K562 (cell line): ENCODE data around the gene LEO1. TPM values are rescaled to one million over a fixed set of nuclear protein-coding genes. Genes with fewer than 3 reads are reported as not detected.

ENCODE experiments used
- CCNT2 ChIP-seq: IDR thresholded peaks from 2 replicates; pipeline ENCODE4 v1.6.1; 2011; ENCODE audit warnings: borderline replicate concordance, low read depth, mild to moderate bottlenecking, moderate library complexity, mixed read lengths, low read length; ENCODE audit not compliant: insufficient read length; ENCODE audit errors: extremely low read depth
- HMBOX1 ChIP-seq: sonication (generic); IDR thresholded peaks from 2 replicates; pipeline ENCODE4 v1.6.1; 2016
- IFI16 ChIP-seq: fragments of 250-450 bp; sonication (Bioruptor Pico); IDR thresholded peaks from 2 replicates; pipeline ENCODE4 v2.1.2; 2022; ENCODE audit warnings: mild to moderate bottlenecking, inconsistent platforms
- JUND ChIP-seq, 2 experiments: IDR thresholded peaks; 2 replicates in 1 of 2; 3 replicates in 1 of 2; pipeline ENCODE4 v1.6.1; 2011; ENCODE audit warnings: borderline replicate concordance in 2 of 2, low read depth in 2 of 2, low read length in 2 of 2, improper control_type of control experiment in 1 of 2, missing biosample characterization in 1 of 2, missing genetic modification characterization in 1 of 2, missing genetic modification reagents in 1 of 2
- KAT7 ChIP-seq: sonication (generic); formaldehyde crosslinking; IDR thresholded peaks from 2 replicates; pipeline ENCODE4 v1.8.0; 2022; ENCODE audit warnings: missing genetic modification reagents, mild to moderate bottlenecking, borderline replicate concordance
- KLF6 ChIP-seq: fragments of 250-450 bp; sonication (Bioruptor Pico); IDR thresholded peaks from 2 replicates; pipeline ENCODE4 v1.4.0; 2020; ENCODE audit warnings: mild to moderate bottlenecking, moderate library complexity, borderline replicate concordance
- MCM5 ChIP-seq: fragments of 450-650 bp; IDR thresholded peaks from 2 replicates; pipeline ENCODE4 v1.6.1; 2016; ENCODE audit warnings: low read depth
- POLR2A ChIP-seq: fragments of 450-650 bp; conservative IDR thresholded peaks from 2 replicates; pipeline ENCODE4 v1.6.1; 2016
- PREB ChIP-seq: sonication (generic); formaldehyde crosslinking; IDR thresholded peaks from 2 replicates; pipeline ENCODE4 v1.8.1; 2023; ENCODE audit warnings: mild to moderate bottlenecking, missing genetic modification reagents
- PRPF4 ChIP-seq: fragments of 200-400 bp; formaldehyde crosslinking; IDR thresholded peaks from one replicate; pipeline ENCODE4 v1.6.1; 2017; ENCODE audit warnings: low read length, low read depth, mild to moderate bottlenecking; ENCODE audit not compliant: insufficient read depth, poor library complexity, severe bottlenecking
- ZBED1 ChIP-seq: IDR thresholded peaks from 2 replicates; pipeline ENCODE4 v1.6.1; 2014
- ZNF318 ChIP-seq, 2 experiments: fragments of 450-650 bp; IDR thresholded peaks; 2 replicates each; pipeline ENCODE4 v1.6.1; 2016; ENCODE audit warnings: mild to moderate bottlenecking in 2 of 2, borderline replicate concordance in 1 of 2, low read depth in 1 of 2, moderate library complexity in 1 of 2
- polyA plus RNA-seq, 8 experiments: library from polyadenylated mRNA; depleted of rRNA in 4 of 8; stranded (reverse) in 5 of 8; unstranded in 3 of 8; fragments of >200 nt; fragmentation: Nextera tagmentation in 2 of 8; fragmentation: Illumina TruSeq in 1 of 8; extraction: Ambion mirVana in 2 of 8; extraction: Trizol in 1 of 8; gene quantifications; 2 replicates each; pipeline versions ENCODE4 v1.2.1 to v1.2.3, GENCODE V29; 2011 to 2014; ENCODE audit warnings: inconsistent platforms in 1 of 8, missing spikeins in 1 of 8
- total RNA-seq, 7 experiments: library from RNA; depleted of rRNA in 6 of 7; stranded (reverse); fragments of >200 nt in 6 of 7; fragmentation: Illumina TruSeq in 2 of 7; extraction: Trizol in 2 of 7; gene quantifications; 2 replicates each; pipeline versions ENCODE4 v1.2.1 to v1.2.3, GENCODE V29; 2011 to 2021; ENCODE audit warnings: low replicate concordance in 1 of 7
- TF ChIP-seq, protein P1 (sequence below): sonication (generic); formaldehyde crosslinking; IDR thresholded peaks from 2 replicates; pipeline ENCODE4 v1.4.0; 2020; ENCODE audit warnings: mild to moderate bottlenecking, missing genetic modification reagents

The LEO1 gene
- total and polyA plus RNA-seq, 9 of the 15 experiments (the other 6 are each of a cell fraction or from before 2014, with no cell fraction given) = 8.4 to 48.3 (median 37.9) TPM

DNA sequence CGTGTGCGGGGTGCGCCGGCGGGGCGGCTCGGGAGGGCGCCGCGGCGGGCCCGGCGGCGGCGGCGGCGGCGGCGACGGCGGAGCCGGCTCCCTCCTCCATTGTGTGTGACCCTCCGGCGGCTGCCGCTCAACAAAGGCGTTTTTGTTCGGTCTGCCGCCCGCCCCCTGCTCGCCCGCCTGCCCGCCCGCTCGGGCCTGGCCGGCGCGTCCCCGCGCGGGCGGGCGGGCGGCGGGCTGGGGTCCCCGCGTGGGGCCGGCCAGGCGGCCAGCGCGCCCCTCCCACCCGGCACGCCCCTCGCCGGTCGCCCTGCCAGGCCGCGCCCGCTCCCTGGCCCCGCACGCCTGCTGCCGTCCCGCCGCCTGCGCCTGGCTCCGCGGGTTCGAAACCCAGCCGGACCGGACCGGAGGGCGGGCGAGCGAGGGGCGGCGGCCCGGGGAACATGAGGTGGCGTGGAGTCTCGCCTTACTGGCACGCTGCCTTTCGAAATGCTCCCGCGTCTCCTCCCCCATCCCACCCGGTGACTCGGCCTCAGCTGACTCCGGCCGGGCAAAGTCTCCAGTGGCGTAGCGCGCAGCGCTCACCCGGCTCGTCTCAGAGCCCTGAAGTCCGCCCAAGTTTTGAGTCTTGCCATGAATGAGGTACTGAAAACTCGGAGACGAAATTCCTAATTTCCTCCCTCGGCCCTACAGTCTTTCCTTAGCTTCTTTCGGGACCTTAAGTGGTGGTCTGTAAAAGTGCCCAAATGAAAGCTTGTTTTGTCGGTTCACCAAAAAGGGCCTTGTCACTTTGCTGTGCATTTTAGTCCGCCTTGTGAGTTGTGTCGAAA lies 48.0 kb upstream of the LEO1 start (continued):
- TF ChIP-seq MCM5 = no peak
- no peak for TF ChIP-seq KLF6 (CRISPR knock-in tag)
- TF ChIP-seq HMBOX1 = no peak
- TF ChIP-seq KAT7 (CRISPR knock-in tag) = no peak
- no peak for TF ChIP-seq IFI16 (CRISPR knock-in tag)
- peak; percentile 67 for TF ChIP-seq JUND (IDR thresholded peaks at IDR 0.05; ENCODE audit: borderline replicate concordance, low read depth, low read length)
- peak; percentile 48; the same call in 1 of the 3 replicates for TF ChIP-seq JUND (tag; IDR thresholded peaks at IDR 0.05; ENCODE audit: borderline replicate concordance, low read depth, low read length)
- TF ChIP-seq ZNF318 (IDR thresholded peaks at IDR 0.05; ENCODE audit: borderline replicate concordance in 1 of 2, low read depth in 1 of 2) = no peak
- TF ChIP-seq ZBED1 = no peak
- no peak for TF ChIP-seq PREB
- TF ChIP-seq, protein P1, sequence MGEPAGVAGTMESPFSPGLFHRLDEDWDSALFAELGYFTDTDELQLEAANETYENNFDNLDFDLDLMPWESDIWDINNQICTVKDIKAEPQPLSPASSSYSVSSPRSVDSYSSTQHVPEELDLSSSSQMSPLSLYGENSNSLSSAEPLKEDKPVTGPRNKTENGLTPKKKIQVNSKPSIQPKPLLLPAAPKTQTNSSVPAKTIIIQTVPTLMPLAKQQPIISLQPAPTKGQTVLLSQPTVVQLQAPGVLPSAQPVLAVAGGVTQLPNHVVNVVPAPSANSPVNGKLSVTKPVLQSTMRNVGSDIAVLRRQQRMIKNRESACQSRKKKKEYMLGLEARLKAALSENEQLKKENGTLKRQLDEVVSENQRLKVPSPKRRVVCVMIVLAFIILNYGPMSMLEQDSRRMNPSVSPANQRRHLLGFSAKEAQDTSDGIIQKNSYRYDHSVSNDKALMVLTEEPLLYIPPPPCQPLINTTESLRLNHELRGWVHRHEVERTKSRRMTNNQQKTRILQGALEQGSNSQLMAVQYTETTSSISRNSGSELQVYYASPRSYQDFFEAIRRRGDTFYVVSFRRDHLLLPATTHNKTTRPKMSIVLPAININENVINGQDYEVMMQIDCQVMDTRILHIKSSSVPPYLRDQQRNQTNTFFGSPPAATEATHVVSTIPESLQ (CRISPR knock-in tag) = no peak
- TF ChIP-seq CCNT2 = peak; percentile 78
- peak; percentile 67 for TF ChIP-seq POLR2A
- no peak for TF ChIP-seq PRPF4
